GM12878 (cell line): ENCODE data around the gene NDUFS4. TPM values are rescaled to one million over a fixed set of nuclear protein-coding genes. Genes with fewer than 3 reads are reported as not detected.

Experiments used
- ATAC-seq: fragments of 200-7000 bp; cut with Tn5 transposase; 3 replicates; pipeline ENCODE4 v1.9.1; 2020; ENCODE audit warnings: mild to moderate bottlenecking, moderate library complexity
- BruUV-seq: library from RNA; stranded (reverse); fragments of 400-500 nt; replicated peaks from 2 replicates; lab custom pipeline; 2021; lab: Mats Ljungman, UMichigan
- CTCF ChIA-PET: fragments of 300-600 bp; sonication (Branson Sonifier 250); formaldehyde crosslinking; extraction: SDS; loops from one replicate; lab custom pipeline; 2021; ENCODE audit warnings: inconsistent platforms; lab: Yijun Ruan, JAX
- POLR2A ChIA-PET: fragments of 350-600 bp; formaldehyde crosslinking; extraction: SDS; loops from one replicate; lab custom pipeline; 2021; ENCODE audit warnings: inconsistent platforms; lab: Charles Lee
- RAD21 ChIA-PET: fragments of 300-600 bp; sonication (Branson Sonifier 250); formaldehyde crosslinking; loops from one replicate; lab custom pipeline; 2023; ENCODE audit warnings: antibody characterized with exemption; ENCODE audit not compliant: unreplicated experiment; lab: Charles Lee
- SMC1A ChIA-PET: fragments of 300-600 bp; sonication (Branson Sonifier 250); formaldehyde crosslinking; loops from one replicate; lab custom pipeline; 2023; ENCODE audit not compliant: unreplicated experiment, uncharacterized antibody; lab: Charles Lee
- DNase-seq: peaks from one replicate; pipeline ENCODE4 v3.0.0-alpha.2; 2011; ENCODE audit warnings: low read depth, low spot score
- FAIRE-seq: peaks from 3 replicates; lab custom pipeline; 2011; peaks lifted over from hg19 to GRCh38; lab: Jason Lieb, UNC
- H2AFZ ChIP-seq: 2 replicates; pipeline ENCODE4 v1.6.0; 2011; ENCODE audit warnings: low read depth, low read length, control low read depth; ENCODE audit not compliant: control insufficient read depth
- H3K27ac ChIP-seq: 2 replicates; pipeline ENCODE4 v1.5.1; 2011; ENCODE audit warnings: control low read depth; ENCODE audit not compliant: control insufficient read depth, insufficient read depth
- H3K27me3 ChIP-seq, 2 experiments: replicated peaks in 1 of 2; 2 replicates each; pipeline versions ENCODE4 v1.6.0 to v1.6.1; 2011; ENCODE audit warnings: low read length in 1 of 2; ENCODE audit not compliant: control insufficient read depth in 2 of 2, insufficient read depth in 2 of 2
- H3K36me3 ChIP-seq, 2 experiments: 2 replicates each; pipeline ENCODE4 v1.5.1; 2011; ENCODE audit warnings: low read length in 1 of 2; ENCODE audit not compliant: control insufficient read depth in 2 of 2, insufficient read depth in 2 of 2
- H3K4me1 ChIP-seq: 2 replicates; pipeline ENCODE4 v1.6.1; 2011; ENCODE audit warnings: mild to moderate bottlenecking, low read length, moderate library complexity, mixed read lengths; ENCODE audit not compliant: control insufficient read depth, insufficient read depth
- H3K4me2 ChIP-seq: 2 replicates; pipeline ENCODE4 v1.6.0; 2011; ENCODE audit warnings: control low read depth; ENCODE audit not compliant: control insufficient read depth, insufficient read depth
- H3K4me3 ChIP-seq: fragments of 200-600 bp; sonication (generic); 2 replicates; pipeline ENCODE4 v1.5.1; 2016
- H3K79me2 ChIP-seq: 2 replicates; pipeline ENCODE4 v1.6.0; 2011; ENCODE audit warnings: low read length; ENCODE audit not compliant: control insufficient read depth, insufficient read depth
- H3K9ac ChIP-seq: 2 replicates; pipeline ENCODE4 v1.8.0; 2011; ENCODE audit warnings: low read length, control low read depth, mixed read lengths; ENCODE audit not compliant: control insufficient read depth, insufficient read depth
- H3K9me3 ChIP-seq: replicated peaks from 3 replicates; pipeline ENCODE4 v1.5.1; 2011; ENCODE audit warnings: mild to moderate bottlenecking, low read length; ENCODE audit not compliant: control insufficient read depth, insufficient read depth
- H4K20me1 ChIP-seq: 2 replicates; pipeline ENCODE4 v1.6.0; 2011; ENCODE audit not compliant: control insufficient read depth, insufficient read depth
- BACH1 ChIP-seq: fragments of 450-650 bp; IDR thresholded peaks from 2 replicates; pipeline ENCODE4 v1.6.1; 2017; ENCODE audit warnings: mild to moderate bottlenecking, borderline replicate concordance
- BCL11A ChIP-seq: IDR thresholded peaks from 2 replicates; pipeline ENCODE4 v1.6.1; 2011; ENCODE audit warnings: low read depth, low read length
- CREB1 ChIP-seq: IDR thresholded peaks from 2 replicates; pipeline ENCODE4 v1.6.1; 2012; ENCODE audit warnings: low read depth, mild to moderate bottlenecking, inconsistent platforms
- CREM ChIP-seq: IDR thresholded peaks from 2 replicates; pipeline ENCODE4 v1.6.1; 2014; ENCODE audit warnings: antibody characterized with exemption, low read depth
- HDAC6 ChIP-seq: fragments of 200-600 bp; sonication (generic); IDR thresholded peaks from one replicate; pipeline ENCODE4 v1.8.0; 2017; ENCODE audit warnings: antibody characterized with exemption; ENCODE audit not compliant: unreplicated experiment
- KAT2A ChIP-seq: conservative IDR thresholded peaks from 2 replicates; pipeline ENCODE4 v1.6.1; 2011; ENCODE audit warnings: low read depth, low read length; ENCODE audit not compliant: control insufficient read depth
- NFIC ChIP-seq: IDR thresholded peaks from 2 replicates; pipeline ENCODE4 v1.6.1; 2012; ENCODE audit warnings: low read depth, mild to moderate bottlenecking, inconsistent platforms, low read length, moderate library complexity
- RELA ChIP-seq: fragments of 450-650 bp; IDR thresholded peaks from 2 replicates; pipeline ENCODE4 v1.8.0; 2014; ENCODE audit warnings: borderline replicate concordance; ENCODE audit not compliant: partially characterized antibody
- RUNX3 ChIP-seq: IDR thresholded peaks from 2 replicates; pipeline ENCODE4 v1.6.1; 2012; ENCODE audit warnings: low read length, inconsistent platforms
- SUPT20H ChIP-seq: IDR thresholded peaks from 2 replicates; pipeline ENCODE4 v1.6.1; 2011; ENCODE audit warnings: low read depth, mild to moderate bottlenecking, low read length, moderate library complexity, borderline replicate concordance; ENCODE audit not compliant: control insufficient read depth
- ZNF217 ChIP-seq: fragments of 450-650 bp; IDR thresholded peaks from 2 replicates; pipeline ENCODE4 v1.6.1; 2017; ENCODE audit warnings: antibody characterized with exemption, mild to moderate bottlenecking
- WGBS: methylation state at CpG from one replicate; pipeline ENCODE4 v1.1.6; 2016; ENCODE audit warnings: low lambda C conversion rate; ENCODE audit not compliant: insufficient replicate concordance, insufficient coverage; ENCODE audit errors: missing lambda C conversion rate; 5-methylcytosine and 5-hydroxymethylcytosine counted together
- in situ Hi-C: fragments of 300-500 bp; cut with MboI; formaldehyde crosslinking; loops from 9 replicates; pipeline ENCODE4 v1.14.3; 2018; ENCODE audit warnings: mixed read lengths
- intact Hi-C: fragments of 100-400 bp; cut with micrococcal nuclease; formaldehyde crosslinking; loops from one replicate; pipeline ENCODE4 v1.14.2; 2022; ENCODE audit not compliant: unreplicated experiment
- polyA plus RNA-seq, 11 experiments: library from polyadenylated mRNA; depleted of rRNA in 4 of 11; unstranded in 6 of 11; stranded (reverse) in 5 of 11; fragments of >200 nt; fragmentation: Nextera tagmentation in 4 of 11; fragmentation: Illumina TruSeq in 1 of 11; extraction: Ambion mirVana in 4 of 11; extraction: Trizol in 1 of 11; gene quantifications; 1 replicate in 1 of 11; 2 replicates in 10 of 11; pipeline versions ENCODE4 v1.2.1 to v1.2.3, GENCODE V29; 2011 to 2016; ENCODE audit warnings: inconsistent platforms in 2 of 11, missing spikeins in 2 of 11, low read depth in 1 of 11
- total RNA-seq, 4 experiments: library from RNA; depleted of rRNA in 3 of 4; stranded (reverse); fragments of >200 nt in 3 of 4; fragmentation: Illumina TruSeq in 1 of 4; extraction: Trizol in 1 of 4; gene quantifications; 2 replicates each; pipeline versions ENCODE4 v1.2.1 to v1.2.3, GENCODE V29; 2013 to 2021
- TF ChIP-seq, protein P1 (sequence below): fragments of 450-650 bp; formaldehyde crosslinking; IDR thresholded peaks from 2 replicates; pipeline ENCODE4 v1.4.0; 2020; ENCODE audit warnings: mild to moderate bottlenecking, moderate library complexity
- TF ChIP-seq, protein P2 (sequence below): fragments of 450-650 bp; IDR thresholded peaks from 2 replicates; pipeline ENCODE4 v1.6.1; 2016; ENCODE audit warnings: mild to moderate bottlenecking, moderate library complexity, borderline replicate concordance
- TF ChIP-seq, protein P3 (sequence below): fragments of 150-350 bp; IDR thresholded peaks from 2 replicates; pipeline ENCODE4 v1.6.1; 2014; ENCODE audit warnings: mild to moderate bottlenecking, low read depth, low read length

The NDUFS4 gene
- total and polyA plus RNA-seq, 10 of the 15 experiments (the other 5 are each of a cell fraction or from before 2014, with no cell fraction given), result 69.9 to 366 (median 114) TPM

DNA sequence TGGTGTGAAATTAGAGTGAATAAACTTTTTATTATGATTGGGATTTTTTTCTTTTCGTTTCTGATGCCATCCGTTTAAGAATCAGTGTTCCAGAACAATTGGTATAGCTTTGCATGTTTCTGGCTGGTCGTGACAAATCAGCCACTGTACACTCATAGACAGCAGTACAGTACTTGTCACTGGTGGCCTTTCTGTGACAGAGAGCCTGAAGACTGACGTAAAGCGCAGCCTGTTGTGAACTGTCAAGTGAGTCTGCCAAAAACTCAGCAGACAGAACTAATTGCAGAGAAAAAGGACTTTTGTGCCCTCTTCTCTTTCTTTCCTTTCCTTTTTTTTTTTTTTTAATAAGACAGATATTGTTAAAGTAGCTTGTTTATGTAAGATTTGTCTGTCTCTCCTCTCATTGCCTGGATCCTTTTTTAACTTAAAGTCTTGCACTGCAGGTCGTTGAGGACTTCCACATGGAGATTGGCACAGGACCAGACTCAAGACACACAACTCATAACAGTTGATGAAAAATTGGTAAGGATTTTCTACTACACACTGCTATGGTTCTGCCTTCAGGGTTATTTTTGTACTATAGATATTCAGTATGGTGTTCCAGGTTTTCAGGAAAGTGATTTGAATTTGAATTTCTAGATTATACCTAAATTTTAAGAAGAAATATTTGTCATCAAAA, 42.7 kb downstream of the NDUFS4 start:
- SMC1A ChIA-PET, result interaction anchor here (0.9 kb wide), 1 partner anchor 29 kb away, joined by 3 read pairs; no protein-coding TSS in a partner anchor

More for the DNA sequence above, 42.7 kb downstream of the NDUFS4 start:
- Histone ChIP-seq H3K27me3 (no peaks in the 10 kb centered on the region), H3K9ac (no peak overlapping the region), H3K4me2 (no peak overlapping the region), H4K20me1 (no peaks in the 10 kb centered on the region), H3K4me1 (no peaks in the 10 kb centered on the region), H2AFZ (no peak overlapping the region), H3K9me3 (no peaks in the 10 kb centered on the region; the same call in 2 of the 3 replicates), H3K4me3 (no peak overlapping the region), H3K79me2 (no peaks in the 10 kb centered on the region; the same call in 1 of the 2 replicates), H3K36me3 (peaks cover 1 to 4% of the 10 kb centered on the region in 2 experiments; a peak in 3 of 4 replicates), H3K27ac (no peak overlapping the region)
- intact Hi-C loops, result no loop called here
- TF ChIP-seq CREM, result no peak
- TF ChIP-seq HDAC6, result no peak
- TF ChIP-seq, protein P1, sequence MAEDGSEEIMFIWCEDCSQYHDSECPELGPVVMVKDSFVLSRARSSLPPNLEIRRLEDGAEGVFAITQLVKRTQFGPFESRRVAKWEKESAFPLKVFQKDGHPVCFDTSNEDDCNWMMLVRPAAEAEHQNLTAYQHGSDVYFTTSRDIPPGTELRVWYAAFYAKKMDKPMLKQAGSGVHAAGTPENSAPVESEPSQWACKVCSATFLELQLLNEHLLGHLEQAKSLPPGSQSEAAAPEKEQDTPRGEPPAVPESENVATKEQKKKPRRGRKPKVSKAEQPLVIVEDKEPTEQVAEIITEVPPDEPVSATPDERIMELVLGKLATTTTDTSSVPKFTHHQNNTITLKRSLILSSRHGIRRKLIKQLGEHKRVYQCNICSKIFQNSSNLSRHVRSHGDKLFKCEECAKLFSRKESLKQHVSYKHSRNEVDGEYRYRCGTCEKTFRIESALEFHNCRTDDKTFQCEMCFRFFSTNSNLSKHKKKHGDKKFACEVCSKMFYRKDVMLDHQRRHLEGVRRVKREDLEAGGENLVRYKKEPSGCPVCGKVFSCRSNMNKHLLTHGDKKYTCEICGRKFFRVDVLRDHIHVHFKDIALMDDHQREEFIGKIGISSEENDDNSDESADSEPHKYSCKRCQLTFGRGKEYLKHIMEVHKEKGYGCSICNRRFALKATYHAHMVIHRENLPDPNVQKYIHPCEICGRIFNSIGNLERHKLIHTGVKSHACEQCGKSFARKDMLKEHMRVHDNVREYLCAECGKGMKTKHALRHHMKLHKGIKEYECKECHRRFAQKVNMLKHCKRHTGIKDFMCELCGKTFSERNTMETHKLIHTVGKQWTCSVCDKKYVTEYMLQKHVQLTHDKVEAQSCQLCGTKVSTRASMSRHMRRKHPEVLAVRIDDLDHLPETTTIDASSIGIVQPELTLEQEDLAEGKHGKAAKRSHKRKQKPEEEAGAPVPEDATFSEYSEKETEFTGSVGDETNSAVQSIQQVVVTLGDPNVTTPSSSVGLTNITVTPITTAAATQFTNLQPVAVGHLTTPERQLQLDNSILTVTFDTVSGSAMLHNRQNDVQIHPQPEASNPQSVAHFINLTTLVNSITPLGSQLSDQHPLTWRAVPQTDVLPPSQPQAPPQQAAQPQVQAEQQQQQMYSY (CRISPR knock-in tag), result no peak
- no peak for TF ChIP-seq BACH1
- TF ChIP-seq SUPT20H, result no peak
- no peak for TF ChIP-seq ZNF217
- TF ChIP-seq BCL11A, result no peak
- no peak for TF ChIP-seq KAT2A
- TF ChIP-seq NFIC, result no peak
- TF ChIP-seq RUNX3, result no peak
- no peak for TF ChIP-seq RELA
- TF ChIP-seq, protein P2, sequence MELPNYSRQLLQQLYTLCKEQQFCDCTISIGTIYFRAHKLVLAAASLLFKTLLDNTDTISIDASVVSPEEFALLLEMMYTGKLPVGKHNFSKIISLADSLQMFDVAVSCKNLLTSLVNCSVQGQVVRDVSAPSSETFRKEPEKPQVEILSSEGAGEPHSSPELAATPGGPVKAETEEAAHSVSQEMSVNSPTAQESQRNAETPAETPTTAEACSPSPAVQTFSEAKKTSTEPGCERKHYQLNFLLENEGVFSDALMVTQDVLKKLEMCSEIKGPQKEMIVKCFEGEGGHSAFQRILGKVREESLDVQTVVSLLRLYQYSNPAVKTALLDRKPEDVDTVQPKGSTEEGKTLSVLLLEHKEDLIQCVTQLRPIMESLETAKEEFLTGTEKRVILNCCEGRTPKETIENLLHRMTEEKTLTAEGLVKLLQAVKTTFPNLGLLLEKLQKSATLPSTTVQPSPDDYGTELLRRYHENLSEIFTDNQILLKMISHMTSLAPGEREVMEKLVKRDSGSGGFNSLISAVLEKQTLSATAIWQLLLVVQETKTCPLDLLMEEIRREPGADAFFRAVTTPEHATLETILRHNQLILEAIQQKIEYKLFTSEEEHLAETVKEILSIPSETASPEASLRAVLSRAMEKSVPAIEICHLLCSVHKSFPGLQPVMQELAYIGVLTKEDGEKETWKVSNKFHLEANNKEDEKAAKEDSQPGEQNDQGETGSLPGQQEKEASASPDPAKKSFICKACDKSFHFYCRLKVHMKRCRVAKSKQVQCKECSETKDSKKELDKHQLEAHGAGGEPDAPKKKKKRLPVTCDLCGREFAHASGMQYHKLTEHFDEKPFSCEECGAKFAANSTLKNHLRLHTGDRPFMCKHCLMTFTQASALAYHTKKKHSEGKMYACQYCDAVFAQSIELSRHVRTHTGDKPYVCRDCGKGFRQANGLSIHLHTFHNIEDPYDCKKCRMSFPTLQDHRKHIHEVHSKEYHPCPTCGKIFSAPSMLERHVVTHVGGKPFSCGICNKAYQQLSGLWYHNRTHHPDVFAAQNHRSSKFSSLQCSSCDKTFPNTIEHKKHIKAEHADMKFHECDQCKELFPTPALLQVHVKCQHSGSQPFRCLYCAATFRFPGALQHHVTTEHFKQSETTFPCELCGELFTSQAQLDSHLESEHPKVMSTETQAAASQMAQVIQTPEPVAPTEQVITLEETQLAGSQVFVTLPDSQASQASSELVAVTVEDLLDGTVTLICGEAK, result no peak
- TF ChIP-seq, protein P3, sequence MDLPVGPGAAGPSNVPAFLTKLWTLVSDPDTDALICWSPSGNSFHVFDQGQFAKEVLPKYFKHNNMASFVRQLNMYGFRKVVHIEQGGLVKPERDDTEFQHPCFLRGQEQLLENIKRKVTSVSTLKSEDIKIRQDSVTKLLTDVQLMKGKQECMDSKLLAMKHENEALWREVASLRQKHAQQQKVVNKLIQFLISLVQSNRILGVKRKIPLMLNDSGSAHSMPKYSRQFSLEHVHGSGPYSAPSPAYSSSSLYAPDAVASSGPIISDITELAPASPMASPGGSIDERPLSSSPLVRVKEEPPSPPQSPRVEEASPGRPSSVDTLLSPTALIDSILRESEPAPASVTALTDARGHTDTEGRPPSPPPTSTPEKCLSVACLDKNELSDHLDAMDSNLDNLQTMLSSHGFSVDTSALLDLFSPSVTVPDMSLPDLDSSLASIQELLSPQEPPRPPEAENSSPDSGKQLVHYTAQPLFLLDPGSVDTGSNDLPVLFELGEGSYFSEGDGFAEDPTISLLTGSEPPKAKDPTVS, result no peak
- no peak for TF ChIP-seq CREB1
- POLR2A ChIA-PET, result interaction anchor here (0.6 kb wide), 1 partner anchor 176 kb away, joined by 3 read pairs; no protein-coding TSS in a partner anchor
- WGBS, result 67% methylated on average over 6 of the region's 6 CpGs
- DNase-seq (no peak), ATAC-seq (no peak), FAIRE-seq (no peak)
- in situ Hi-C loops, result no loop called here
- CTCF ChIA-PET, result interaction anchor here (0.8 to 0.9 kb wide), 2 partner anchors 13 to 56 kb away, joined by 3 read pairs; no protein-coding TSS in a partner anchor
- RAD21 ChIA-PET, result no interaction called here
- BruUV-seq, result no TSS peak
